Natural killer cell (primary cell): ENCODE results near the gene MMRN1. TPM values are rescaled to one million over a fixed set of nuclear protein-coding genes. Genes with fewer than 3 reads are reported as not detected.

Source experiments
- ATAC-seq, 3 donors: fragments of 150-1000 bp in 2 of 3; fragments of 200-7000 bp in 1 of 3; cut with Tn5 transposase; 1 replicate in 1 of 3; 2 replicates in 2 of 3; pipeline ENCODE4 v1.10.0; 2021; ENCODE audit warnings: mild to moderate bottlenecking in 2 of 3, moderate library complexity in 2 of 3
- DNase-seq, 2 donors: peaks; one replicate each; pipeline versions ENCODE4 v3.0.0 to v3.0.0-alpha.2; 2013 to 2021; ENCODE audit warnings: mixed read lengths in 1 of 2
- H3K27ac ChIP-seq: one replicate; pipeline ENCODE4 v1.5.1; 2013; ENCODE audit warnings: mild to moderate bottlenecking, low read length
- H3K27me3 ChIP-seq: one replicate; pipeline ENCODE4 v1.6.1; 2013; ENCODE audit warnings: low read length; ENCODE audit not compliant: control insufficient read depth, insufficient read depth
- H3K36me3 ChIP-seq: one replicate; pipeline ENCODE4 v1.6.1; 2013; ENCODE audit warnings: low read length; ENCODE audit not compliant: control insufficient read depth, insufficient read depth
- H3K4me1 ChIP-seq: one replicate; pipeline ENCODE4 v1.6.1; 2013; ENCODE audit warnings: low read length; ENCODE audit not compliant: control insufficient read depth, insufficient read depth
- H3K4me3 ChIP-seq: one replicate; pipeline ENCODE4 v1.5.1; 2013; ENCODE audit warnings: low read length
- H3K9me3 ChIP-seq: one replicate; pipeline ENCODE4 v1.6.1; 2013; ENCODE audit warnings: low read length; ENCODE audit not compliant: control insufficient read depth, insufficient read depth
- H3K27ac Mint-ChIP-seq, 2 donors: one replicate each; pipeline ENCODE4 v1.8.0; 2022; ENCODE audit warnings: mild to moderate bottlenecking in 2 of 2, mixed read lengths in 2 of 2, moderate library complexity in 1 of 2
- H3K27me3 Mint-ChIP-seq, 2 donors: one replicate each; pipeline ENCODE4 v1.8.0; 2022; ENCODE audit warnings: low read depth in 2 of 2, mixed read lengths in 2 of 2
- H3K36me3 Mint-ChIP-seq: one replicate; pipeline ENCODE4 v1.8.0; 2022; ENCODE audit warnings: mixed read lengths
- H3K4me1 Mint-ChIP-seq, 2 donors: one replicate each; pipeline ENCODE4 v1.8.0; 2022; ENCODE audit warnings: mixed read lengths in 2 of 2
- H3K4me3 Mint-ChIP-seq: one replicate; pipeline ENCODE4 v1.8.0; 2022; ENCODE audit warnings: mild to moderate bottlenecking, moderate library complexity, mixed read lengths
- H3K9me3 Mint-ChIP-seq, 2 donors: one replicate each; pipeline ENCODE4 v1.8.0; 2022; ENCODE audit warnings: mixed read lengths in 2 of 2
- CTCF ChIP-seq: fragments of 200-600 bp; IDR thresholded peaks from one replicate; pipeline ENCODE4 v1.8.0; 2022; ENCODE audit warnings: antibody characterized with exemption
- WGBS: methylation state at CpG from one replicate; pipeline ENCODE4 v1.1.7; 2013; ENCODE audit warnings: missing lambda C conversion rate; ENCODE audit not compliant: insufficient coverage; 5-methylcytosine and 5-hydroxymethylcytosine counted together
- intact Hi-C: fragments of 100-400 bp; cut with micrococcal nuclease; formaldehyde crosslinking; loops from one replicate; pipeline ENCODE4 v1.14.2; 2022
- total RNA-seq, 4 donors: library from RNA; stranded (reverse); fragments of 120-200 nt in 1 of 4; gene quantifications; one replicate each; pipeline versions ENCODE4 v1.2.3 to v1.2.4, GENCODE V29; 2013 to 2022

MMRN1 gene
- total RNA-seq, 3 donors from 2014 or later (not counting 1 experiment from before 2014, with no cell fraction given), result 1.2 to 2.0 (median 1.8) TPM

DNA sequence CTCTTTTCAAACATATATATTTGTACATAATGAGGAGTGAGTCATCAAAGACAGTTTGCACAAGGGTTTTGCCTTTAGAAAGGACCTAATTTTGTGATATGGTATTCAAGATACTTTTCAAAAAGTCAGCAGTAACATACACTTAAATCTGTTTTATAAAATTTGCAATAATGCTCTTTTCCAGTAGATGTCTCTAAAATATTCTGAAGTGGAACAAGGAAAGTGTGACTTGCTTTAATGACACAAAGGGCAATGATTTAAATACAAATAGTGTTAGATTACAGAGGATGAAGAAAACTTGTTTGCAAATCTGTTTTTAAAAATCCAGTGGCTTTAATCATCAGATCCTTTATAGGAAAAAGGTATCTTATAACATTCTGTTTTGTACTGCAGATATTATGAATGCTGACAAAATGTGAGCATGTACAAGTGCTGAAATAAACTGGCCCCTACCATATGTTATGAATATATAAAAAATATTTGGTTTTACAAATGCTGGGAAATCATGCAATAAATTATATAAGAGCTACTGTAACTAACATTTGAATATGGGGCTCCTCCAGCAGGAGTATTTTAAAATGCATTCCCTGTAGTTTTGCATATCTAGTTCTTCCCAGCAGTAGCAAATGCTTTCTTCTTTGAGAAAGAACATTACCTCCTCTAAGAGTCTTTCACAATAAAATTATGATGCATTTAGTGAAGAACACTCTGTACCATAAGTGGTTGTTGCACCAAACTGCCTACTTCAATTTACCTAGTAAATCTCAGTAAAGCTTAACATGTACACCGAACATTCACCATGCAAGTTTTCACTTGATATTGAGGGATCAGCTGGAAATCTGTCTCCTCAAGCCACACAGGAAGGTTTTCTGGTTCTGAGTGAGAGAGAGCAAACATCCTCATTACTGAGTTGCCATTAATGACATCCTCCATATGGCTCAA lies 20.2 kb downstream of the MMRN1 start:
- Mint-ChIP-seq H3K36me3 (no peaks in the 10 kb centered on the region), H3K4me3 (no peak overlapping the region), H3K4me1 (no peaks in the 10 kb centered on the region), H3K27ac (no peak overlapping the region), H3K27me3 (no peaks in the 10 kb centered on the region), H3K9me3 (no peaks in the 10 kb centered on the region)
- H3K27me3 ChIP-seq, result no peaks in the 10 kb centered on the region
- no peak for TF ChIP-seq CTCF
- DNase-seq, result no peak
- WGBS, result 77% methylated on average over 1 of the region's 1 CpG
- H3K27ac ChIP-seq, result no peak overlapping the region
- H3K9me3 ChIP-seq, result no peaks in the 10 kb centered on the region
- H3K4me3 ChIP-seq, result no peak overlapping the region
- intact Hi-C loops, result no loop called here
- no peak for ATAC-seq
- H3K4me1 ChIP-seq, result no peaks in the 10 kb centered on the region
- H3K36me3 ChIP-seq, result no peaks in the 10 kb centered on the region

DNA sequence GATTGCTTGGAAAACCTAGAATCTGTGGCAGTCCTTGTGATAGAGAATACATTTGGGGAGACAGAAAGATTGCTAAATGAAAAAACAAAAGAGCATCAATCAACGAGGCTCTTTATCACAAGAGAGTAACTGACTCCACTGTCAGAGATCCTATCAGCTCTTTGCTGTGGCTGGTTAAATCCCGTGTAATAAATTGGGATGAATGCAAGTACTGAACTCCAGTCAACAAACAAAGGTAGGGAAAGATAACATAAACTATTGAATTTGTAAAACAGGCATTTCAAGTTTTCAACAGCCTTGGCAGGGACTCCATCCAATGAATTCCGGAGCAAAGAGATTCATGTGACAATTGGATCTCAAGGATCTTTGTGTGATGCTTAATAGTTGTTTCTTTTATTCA lies 21.3 kb downstream of the MMRN1 start:
- H3K4me3 Mint-ChIP-seq, result no peak overlapping the region
- H3K27ac Mint-ChIP-seq, result no peak overlapping the region
- H3K4me1 ChIP-seq, result no peaks in the 10 kb centered on the region
- no peak overlapping the region for H3K4me3 ChIP-seq
- ATAC-seq (no peak), DNase-seq (no peak)
- H3K4me1 Mint-ChIP-seq, result no peaks in the 10 kb centered on the region
- no peak overlapping the region for H3K27ac ChIP-seq
- no peaks in the 10 kb centered on the region for H3K9me3 ChIP-seq
- WGBS, result 70% methylated on average over 3 of the region's 3 CpGs
- H3K27me3 ChIP-seq, result no peaks in the 10 kb centered on the region
- H3K9me3 Mint-ChIP-seq, result no peaks in the 10 kb centered on the region
- intact Hi-C loops, result no loop called here
- H3K36me3 ChIP-seq, result no peaks in the 10 kb centered on the region
- TF ChIP-seq CTCF, result no peak
- no peaks in the 10 kb centered on the region for H3K36me3 Mint-ChIP-seq
- no peaks in the 10 kb centered on the region for H3K27me3 Mint-ChIP-seq

- ATAC-seq (no peak), DNase-seq (no peak)
- WGBS, result 96% methylated on average over 5 of the region's 5 CpGs
- intact Hi-C loops, result no loop called here
- H3K4me1 ChIP-seq, result no peaks in the 10 kb centered on the region
- no peaks in the 10 kb centered on the region for H3K27me3 ChIP-seq
- no peaks in the 10 kb centered on the region for H3K36me3 ChIP-seq
- H3K27ac ChIP-seq, result no peak overlapping the region
- no peak overlapping the region for H3K4me3 ChIP-seq
- no peaks in the 10 kb centered on the region for H3K9me3 ChIP-seq
- Mint-ChIP-seq H3K4me3 (no peak overlapping the region), H3K36me3 (no peaks in the 10 kb centered on the region), H3K27ac (no peak overlapping the region), H3K9me3 (no peaks in the 10 kb centered on the region), H3K4me1 (no peaks in the 10 kb centered on the region), H3K27me3 (no peaks in the 10 kb centered on the region)
- no peak for TF ChIP-seq CTCF
Measured at GRCh38 chr4:89922848-89923416, 28.3 kb downstream of the MMRN1 start.
